HepG2 (cell line): ENCODE measurements around the gene TUBB. TPM values are rescaled to one million over a fixed set of nuclear protein-coding genes. Genes with fewer than 3 reads are reported as not detected.

Experiments used
- ARHGAP35 ChIP-seq: sonication (generic); formaldehyde crosslinking; IDR thresholded peaks from 2 replicates; pipeline ENCODE4 v1.9.0; 2022; ENCODE audit warnings: mild to moderate bottlenecking, inconsistent platforms, moderate library complexity, missing genetic modification reagents, borderline replicate concordance
- ATF3 ChIP-seq: sonication (generic); formaldehyde crosslinking; IDR thresholded peaks from 2 replicates; pipeline ENCODE4 v1.4.0; 2020; ENCODE audit warnings: missing genetic modification reagents
- BORCS8-MEF2B ChIP-seq: sonication (generic); formaldehyde crosslinking; IDR thresholded peaks from 2 replicates; pipeline ENCODE4 v1.8.0; 2022; ENCODE audit warnings: mild to moderate bottlenecking, missing genetic modification reagents
- CEBPG ChIP-seq: IDR thresholded peaks from 2 replicates; pipeline ENCODE4 v1.6.1; 2016
- ELF4 ChIP-seq: sonication (generic); formaldehyde crosslinking; IDR thresholded peaks from 2 replicates; pipeline ENCODE4 v1.5.0; 2020; ENCODE audit warnings: missing genetic modification reagents, mild to moderate bottlenecking, moderate library complexity, borderline replicate concordance
- ETV5 ChIP-seq: IDR thresholded peaks from 2 replicates; pipeline ENCODE4 v1.6.1; 2018; ENCODE audit warnings: missing biosample characterization, missing genetic modification reagents, inconsistent platforms, borderline replicate concordance
- FOXM1 ChIP-seq: sonication (generic); formaldehyde crosslinking; IDR thresholded peaks from 2 replicates; pipeline ENCODE4 v1.5.0; 2020; ENCODE audit warnings: missing genetic modification reagents
- HCFC1 ChIP-seq: fragments of 150-350 bp; IDR thresholded peaks from 2 replicates; pipeline ENCODE4 v1.6.1; 2014; ENCODE audit warnings: low read depth, low read length
- HOXA5 ChIP-seq: sonication (generic); formaldehyde crosslinking; IDR thresholded peaks from 2 replicates; pipeline ENCODE4 v1.4.0; 2020; ENCODE audit warnings: missing genetic modification reagents
- MYNN ChIP-seq: sonication (generic); formaldehyde crosslinking; IDR thresholded peaks from 2 replicates; pipeline ENCODE4 v1.4.0; 2020; ENCODE audit warnings: mild to moderate bottlenecking, low read depth, missing genetic modification reagents
- NCOA2 ChIP-seq: sonication (generic); formaldehyde crosslinking; IDR thresholded peaks from 2 replicates; pipeline ENCODE4 v1.8.0; 2022; ENCODE audit warnings: inconsistent platforms
- NFIB ChIP-seq: sonication (generic); formaldehyde crosslinking; IDR thresholded peaks from 2 replicates; pipeline ENCODE4 v1.9.0; 2021; ENCODE audit warnings: missing genetic modification reagents, mild to moderate bottlenecking, borderline replicate concordance
- NONO ChIP-seq, 2 experiments: fragments of 450-650 bp in 1 of 2; sonication (generic) in 1 of 2; formaldehyde crosslinking in 1 of 2; IDR thresholded peaks in 1 of 2; conservative IDR thresholded peaks in 1 of 2; 2 replicates each; pipeline versions ENCODE4 v1.6.1 to v1.8.0; 2017 to 2022; ENCODE audit warnings: mild to moderate bottlenecking in 1 of 2, missing genetic modification reagents in 1 of 2, moderate library complexity in 1 of 2
- NR2F6 ChIP-seq, 2 experiments: IDR thresholded peaks; 2 replicates each; pipeline ENCODE4 v1.6.1; 2016; ENCODE audit warnings: antibody characterized with exemption in 1 of 2, mild to moderate bottlenecking in 1 of 2
- RFX1 ChIP-seq: fragments of 450-650 bp; IDR thresholded peaks from 2 replicates; pipeline ENCODE4 v1.6.1; 2017
- SP5 ChIP-seq: IDR thresholded peaks from 2 replicates; pipeline ENCODE4 v1.6.1; 2016; ENCODE audit warnings: low read depth, borderline replicate concordance
- TGIF2 ChIP-seq: IDR thresholded peaks from 2 replicates; pipeline ENCODE4 v1.6.1; 2016; ENCODE audit warnings: control low read depth, missing compliant biosample characterization
- XBP1 ChIP-seq: sonication (generic); formaldehyde crosslinking; IDR thresholded peaks from 2 replicates; pipeline ENCODE4 v1.5.0; 2020; ENCODE audit warnings: missing genetic modification reagents
- ZBTB3 ChIP-seq: sonication (generic); formaldehyde crosslinking; IDR thresholded peaks from 2 replicates; pipeline ENCODE4 v1.4.0; 2020; ENCODE audit warnings: low read depth, mild to moderate bottlenecking, moderate library complexity, missing genetic modification reagents, borderline replicate concordance
- ZNF460 ChIP-seq: sonication (generic); formaldehyde crosslinking; IDR thresholded peaks from 2 replicates; pipeline ENCODE4 v1.5.1; 2020; ENCODE audit warnings: missing genetic modification reagents, mild to moderate bottlenecking, borderline replicate concordance
- ZNF629 ChIP-seq: sonication (generic); formaldehyde crosslinking; conservative IDR thresholded peaks from 2 replicates; pipeline ENCODE4 v1.5.0; 2020; ENCODE audit warnings: missing genetic modification reagents
- ZNF709 ChIP-seq: sonication (generic); formaldehyde crosslinking; IDR thresholded peaks from 2 replicates; pipeline ENCODE4 v1.5.0; 2020; ENCODE audit warnings: mild to moderate bottlenecking, missing genetic modification reagents
- ZNF761 ChIP-seq: sonication (generic); formaldehyde crosslinking; conservative IDR thresholded peaks from 2 replicates; pipeline ENCODE4 v1.4.0; 2020; ENCODE audit warnings: mild to moderate bottlenecking, missing genetic modification reagents
- ZNF781 ChIP-seq: sonication (generic); formaldehyde crosslinking; IDR thresholded peaks from 2 replicates; pipeline ENCODE4 v1.5.1; 2020; ENCODE audit warnings: borderline replicate concordance, mild to moderate bottlenecking, missing genetic modification reagents; ENCODE audit errors: not compliant biosample characterization
- polyA plus RNA-seq, 8 experiments: library from polyadenylated mRNA; depleted of rRNA in 3 of 8; stranded (reverse) in 7 of 8; unstranded in 1 of 8; fragments of >200 nt; fragmentation: Illumina TruSeq in 4 of 8; extraction: Trizol in 4 of 8; gene quantifications; 2 replicates each; pipeline versions ENCODE4 v1.2.1 to v1.2.3, GENCODE V29; 2011 to 2016; ENCODE audit warnings: low read depth in 4 of 8, missing spikeins in 1 of 8, mixed read lengths in 1 of 8; ENCODE audit not compliant: insufficient read depth in 1 of 8
- total RNA-seq, 5 experiments: library from RNA; depleted of rRNA; stranded (reverse); fragments of >200 nt; fragmentation: Illumina TruSeq; extraction: Trizol; gene quantifications; 2 replicates each; pipeline ENCODE4 v1.2.3, GENCODE V29; 2016; ENCODE audit warnings: low read depth in 1 of 5
- TF ChIP-seq, protein P1 (sequence below): sonication (generic); formaldehyde crosslinking; IDR thresholded peaks from 2 replicates; pipeline ENCODE4 v1.5.0; 2020; ENCODE audit warnings: missing genetic modification reagents, mild to moderate bottlenecking, borderline replicate concordance
- TF ChIP-seq, protein P2 (sequence below): sonication (generic); formaldehyde crosslinking; IDR thresholded peaks from 2 replicates; pipeline ENCODE4 v1.5.1; 2020; ENCODE audit warnings: mild to moderate bottlenecking, missing genetic modification reagents

TUBB gene
- total and polyA plus RNA-seq, 2 of the 13 experiments (the other 11 are each of a cell fraction or from before 2014, with no cell fraction given) = 911 to 1,163 TPM

DNA sequence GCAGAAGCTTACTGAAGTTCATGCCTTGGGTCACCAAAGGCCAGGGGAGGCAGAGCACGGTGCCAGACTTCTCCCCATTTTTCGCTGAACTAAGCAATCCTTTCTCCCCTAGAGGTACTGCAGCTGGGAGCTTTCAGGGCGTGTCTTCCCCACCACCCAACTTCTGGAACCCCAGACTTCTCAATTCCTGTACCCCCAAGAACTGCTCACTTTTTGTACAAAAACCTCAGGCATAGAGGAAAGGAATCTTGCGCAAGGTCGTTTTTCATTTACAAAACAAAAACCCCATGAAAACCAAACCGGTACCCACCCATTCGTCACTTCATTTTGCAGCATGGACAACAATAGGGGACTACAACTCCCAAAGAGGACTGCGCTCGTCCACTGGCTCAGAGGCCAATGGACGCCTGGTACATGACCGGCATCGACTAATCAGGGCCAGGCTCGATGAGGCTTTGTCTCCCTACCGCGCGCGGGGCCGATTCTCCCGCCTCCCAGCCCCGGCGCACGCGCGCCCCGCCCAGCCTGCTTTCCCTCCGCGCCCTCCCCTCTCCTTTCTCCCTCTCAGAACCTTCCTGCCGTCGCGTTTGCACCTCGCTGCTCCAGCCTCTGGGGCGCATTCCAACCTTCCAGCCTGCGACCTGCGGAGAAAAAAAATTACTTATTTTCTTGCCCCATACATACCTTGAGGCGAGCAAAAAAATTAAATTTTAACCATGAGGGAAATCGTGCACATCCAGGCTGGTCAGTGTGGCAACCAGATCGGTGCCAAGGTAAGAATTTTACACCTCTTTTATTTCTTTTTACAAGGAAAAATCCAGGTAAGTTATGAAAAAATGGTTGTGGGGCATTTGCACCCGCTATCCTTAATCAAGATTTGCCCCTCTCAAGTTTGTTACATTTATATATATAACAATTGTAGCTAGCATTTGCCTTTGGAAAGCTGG is at the start of gene TUBB (continued):
- TF ChIP-seq ZBTB3 (CRISPR knock-in tag) (peak; percentile 15; the same call in 1 of the 2 replicates), HOXA5 (CRISPR knock-in tag) (no peak; the same call in 1 of the 2 replicates), RFX1 (no peak), ATF3 (CRISPR knock-in tag) (no peak), ZNF761 (no peak), ZNF709 (CRISPR knock-in tag) (peak; percentile 57; the same call in 1 of the 2 replicates), SP5 (CRISPR knock-in tag) (peak; percentile 58; the same call in 1 of the 2 replicates), CEBPG (CRISPR knock-in tag) (no peak; the same call in 1 of the 2 replicates), TGIF2 (CRISPR knock-in tag) (peak; percentile 58; the same call in 1 of the 2 replicates), ZNF781 (CRISPR knock-in tag) (no peak), ZNF629 (CRISPR knock-in tag) (0 out of 2 replicates have a peak, but pooled peaks have one; percentile 3), ELF4 (CRISPR knock-in tag) (peak; percentile 2; the same call in 1 of the 2 replicates), NR2F6 (IDR thresholded peaks at IDR 0.05) (peak; percentile 9; the same call in 1 of the 2 replicates), NR2F6 (CRISPR knock-in tag; IDR thresholded peaks at IDR 0.05) (no peak; the same call in 1 of the 2 replicates), NFIB (CRISPR knock-in tag) (no peak), ZNF460 (no peak), BORCS8-MEF2B (CRISPR knock-in tag) (peak; percentile 17; the same call in 1 of the 2 replicates), NCOA2 (CRISPR knock-in tag) (peak; percentile 25; the same call in 1 of the 2 replicates), NONO (IDR thresholded peaks at IDR 0.05) (no peak), NONO (CRISPR knock-in tag; conservative IDR thresholded peaks at IDR 0.05) (peak; percentile 74; the same call in 1 of the 2 replicates), XBP1 (0 out of 2 replicates have a peak, but pooled peaks have one; percentile 31), HCFC1 (peak; percentile 88), MYNN (CRISPR knock-in tag) (no peak), ETV5 (CRISPR knock-in tag) (peak; percentile 32; the same call in 1 of the 2 replicates), ARHGAP35 (CRISPR knock-in tag) (no peak), FOXM1 (CRISPR knock-in tag) (no peak)
- TF ChIP-seq, protein P1, sequence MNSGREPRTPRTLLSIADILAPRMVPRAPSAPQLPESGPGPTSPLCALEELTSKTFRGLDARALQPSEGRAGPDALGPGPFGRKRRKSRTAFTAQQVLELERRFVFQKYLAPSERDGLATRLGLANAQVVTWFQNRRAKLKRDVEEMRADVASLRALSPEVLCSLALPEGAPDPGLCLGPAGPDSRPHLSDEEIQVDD = no peak
- TF ChIP-seq, protein P2, sequence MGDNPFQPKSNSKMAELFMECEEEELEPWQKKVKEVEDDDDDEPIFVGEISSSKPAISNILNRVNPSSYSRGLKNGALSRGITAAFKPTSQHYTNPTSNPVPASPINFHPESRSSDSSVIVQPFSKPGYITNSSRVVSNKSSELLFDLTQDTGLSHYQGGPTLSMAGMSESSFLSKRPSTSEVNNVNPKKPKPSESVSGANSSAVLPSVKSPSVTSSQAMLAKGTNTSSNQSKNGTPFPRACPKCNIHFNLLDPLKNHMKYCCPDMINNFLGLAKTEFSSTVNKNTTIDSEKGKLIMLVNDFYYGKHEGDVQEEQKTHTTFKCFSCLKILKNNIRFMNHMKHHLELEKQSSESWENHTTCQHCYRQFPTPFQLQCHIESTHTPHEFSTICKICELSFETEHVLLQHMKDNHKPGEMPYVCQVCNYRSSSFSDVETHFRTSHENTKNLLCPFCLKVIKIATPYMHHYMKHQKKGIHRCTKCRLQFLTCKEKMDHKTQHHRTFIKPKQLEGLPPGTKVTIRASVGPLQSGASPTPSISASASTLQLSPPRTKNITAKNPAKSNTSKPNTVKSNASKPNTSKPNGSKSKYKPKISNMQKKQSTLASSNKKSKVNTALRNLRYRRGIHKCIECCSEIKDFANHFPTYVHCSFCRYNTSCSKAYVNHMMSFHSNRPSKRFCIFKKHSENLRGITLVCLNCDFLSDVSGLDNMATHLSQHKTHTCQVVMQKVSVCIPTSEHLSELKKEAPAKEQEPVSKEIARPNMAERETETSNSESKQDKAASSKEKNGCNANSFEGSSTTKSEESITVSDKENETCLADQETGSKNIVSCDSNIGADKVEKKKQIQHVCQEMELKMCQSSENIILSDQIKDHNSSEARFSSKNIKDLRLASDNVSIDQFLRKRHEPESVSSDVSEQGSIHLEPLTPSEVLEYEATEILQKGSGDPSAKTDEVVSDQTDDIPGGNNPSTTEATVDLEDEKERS (CRISPR knock-in tag) = peak; percentile 57; the same call in 1 of the 2 replicates
